ENCODE results near the gene DHRS2. TPM values are rescaled to one million over a fixed set of nuclear protein-coding genes. Genes with fewer than 3 reads are reported as not detected.
A peak's percentile ranks its signal among the peaks of the same experiment; 100 is the strongest.

The DHRS2 gene
- total and polyA plus RNA-seq, 2 of the 13 experiments (the other 11 are each of a cell fraction or from before 2014, with no cell fraction given): 1,621 to 3,021 TPM

- TF ChIP-seq HMG20B (CRISPR knock-in tag; conservative IDR thresholded peaks at IDR 0.05) (peak; percentile 64), THRA (CRISPR knock-in tag; IDR thresholded peaks at IDR 0.05; ENCODE audit: borderline replicate concordance) (peak; percentile 87), ZNF724P (CRISPR knock-in tag; IDR thresholded peaks at IDR 0.05; ENCODE audit: borderline replicate concordance) (no peak), ZNF326 (CRISPR knock-in tag; IDR thresholded peaks at IDR 0.05; ENCODE audit: borderline replicate concordance) (no peak), RBM39 (IDR thresholded peaks at IDR 0.05; ENCODE audit: low read depth, low read length, poor library complexity, severe bottlenecking) (no peak), ZNF761 (CRISPR knock-in tag; conservative IDR thresholded peaks at IDR 0.05) (no peak), ZNF670 (CRISPR knock-in tag; IDR thresholded peaks at IDR 0.05; ENCODE audit: borderline replicate concordance) (no peak), ATF1 (CRISPR knock-in tag; IDR thresholded peaks at IDR 0.05) (peak; percentile 49; the same call in 1 of the 2 replicates), CREB1 (IDR thresholded peaks at IDR 0.05) (no peak), CREB1 (CRISPR knock-in tag; IDR thresholded peaks at IDR 0.05) (no peak), KDM5B (CRISPR knock-in tag; IDR thresholded peaks at IDR 0.05; ENCODE audit: borderline replicate concordance) (no peak; the same call in 1 of the 2 replicates), ZNF704 (CRISPR knock-in tag; IDR thresholded peaks at IDR 0.05; ENCODE audit: borderline replicate concordance) (no peak; the same call in 1 of the 2 replicates), ONECUT2 (CRISPR knock-in tag; IDR thresholded peaks at IDR 0.05) (no peak), ZNF616 (CRISPR knock-in tag; IDR thresholded peaks at IDR 0.05; ENCODE audit: low read depth) (no peak; the same call in 1 of the 2 replicates), ZNF10 (CRISPR knock-in tag; IDR thresholded peaks at IDR 0.05; ENCODE audit: borderline replicate concordance, low read depth) (no peak), FOXA1 (IDR thresholded peaks at IDR 0.05) (peak; percentile 62; the same call in 1 of the 2 replicates), FOXA1 (CRISPR knock-in tag; IDR thresholded peaks at IDR 0.05) (peak; percentile 84), ZNF770 (CRISPR knock-in tag; IDR thresholded peaks at IDR 0.05) (peak; percentile 75), U2AF2 (IDR thresholded peaks at IDR 0.05; ENCODE audit: low read depth, low read length) (no peak), RXRB (CRISPR knock-in tag; IDR thresholded peaks at IDR 0.05; ENCODE audit: borderline replicate concordance) (peak; percentile 94), ZNF280D (CRISPR knock-in tag; IDR thresholded peaks at IDR 0.05) (peak; percentile 100), NR1H2 (CRISPR knock-in tag; IDR thresholded peaks at IDR 0.05; ENCODE audit: borderline replicate concordance, low read depth) (no peak)
Measured at GRCh38 chr14:23613242-23614070, 22.7 kb upstream of the DHRS2 start (continued).

Data from HepG2 (cell line).